GM18499 (cell line): ENCODE results near the gene DNAI7.
A peak's percentile ranks its signal among the peaks of the same experiment; 100 is the strongest.

Experiments used
- ATAC-seq: cut with Tn5 transposase; IDR thresholded peaks from one replicate; pipeline ENCODE4 v1.9.1; 2021; ENCODE audit warnings: moderate number of reproducible peaks; ENCODE audit not compliant: insufficient read depth, unreplicated experiment

DNAI7 gene

GRCh38 chr12:25186038-25186787 lies 8.7 kb downstream of the DNAI7 start:
- no peak for ATAC-seq

GRCh38 chr12:25184132-25184531 lies 10.8 kb downstream of the DNAI7 start:
- no peak for ATAC-seq

- ATAC-seq: no peak
These were observed 12.2 kb downstream of the DNAI7 start for GRCh38 chr12:25182765-25183164.

GRCh38 chr12:25162866-25163265 lies 32.1 kb downstream of the DNAI7 start:
- ATAC-seq: no peak

- ATAC-seq: no peak
These were observed 38.9 kb downstream of the DNAI7 start for GRCh38 chr12:25156061-25156460.

GRCh38 chr12:25155022-25155576 lies 39.9 kb downstream of the DNAI7 start:
- peak; percentile 40 for ATAC-seq

GRCh38 chr12:25152055-25152454 lies 42.9 kb downstream of the DNAI7 start:
- ATAC-seq: no peak

GRCh38 chr12:25151476-25151875 lies 43.5 kb downstream of the DNAI7 start:
- no peak for ATAC-seq

- no peak for ATAC-seq
These were observed 48.3 kb downstream of the DNAI7 start for GRCh38 chr12:25146686-25147085.

- ATAC-seq: no peak
These were observed 59.3 kb downstream of the DNAI7 start for GRCh38 chr12:25135531-25136154.

GRCh38 chr12:25131270-25131669 lies 63.7 kb downstream of the DNAI7 start:
- ATAC-seq: no peak

GRCh38 chr12:25130741-25131188 lies 64.2 kb downstream of the DNAI7 start:
- no peak for ATAC-seq

- ATAC-seq: no peak
These were observed 68.2 kb downstream of the DNAI7 start for GRCh38 chr12:25126746-25127145.

GRCh38 chr12:25126101-25126500 lies 68.9 kb downstream of the DNAI7 start:
- ATAC-seq: no peak

- no peak for ATAC-seq
These were observed 70.5 kb downstream of the DNAI7 start for GRCh38 chr12:25124493-25124892.

GRCh38 chr12:25123126-25123525 lies 71.8 kb downstream of the DNAI7 start:
- ATAC-seq: no peak

GRCh38 chr12:25121916-25122315 lies 73.0 kb downstream of the DNAI7 start:
- no peak for ATAC-seq

- no peak for ATAC-seq
These were observed 73.8 kb downstream of the DNAI7 start for GRCh38 chr12:25121110-25121509.

GRCh38 chr12:25119020-25119419 lies 75.9 kb downstream of the DNAI7 start:
- ATAC-seq: no peak

- no peak for ATAC-seq
These were observed 79.3 kb downstream of the DNAI7 start for GRCh38 chr12:25115677-25116076.

- no peak for ATAC-seq
These were observed 81.3 kb downstream of the DNAI7 start for GRCh38 chr12:25113651-25114050.

- no peak for ATAC-seq
These were observed 84.7 kb downstream of the DNAI7 start for GRCh38 chr12:25110260-25110659.
